Mesenchymal stem cell (in vitro differentiated cells and primary cell): ENCODE data around the gene BFSP2.

Experiments used
- DNase-seq: peaks from one replicate; pipeline ENCODE4 v3.0.0-alpha.2; 2013
- H2AFZ ChIP-seq: one replicate; pipeline ENCODE4 v1.6.1; 2013; ENCODE audit warnings: low read depth, mild to moderate bottlenecking, control low read depth, inconsistent platforms, low read length, moderate library complexity
- H2AK5ac ChIP-seq: 2 replicates; pipeline ENCODE4 v1.6.1; 2013; ENCODE audit warnings: low read length, moderate library complexity, mild to moderate bottlenecking, inconsistent platforms; ENCODE audit not compliant: severe bottlenecking
- H2BK120ac ChIP-seq: one replicate; pipeline ENCODE4 v1.6.1; 2013; ENCODE audit warnings: low read depth, mild to moderate bottlenecking, inconsistent platforms, low read length, moderate library complexity
- H2BK12ac ChIP-seq, 2 experiments: one replicate each; pipeline ENCODE4 v1.6.1; 2013; ENCODE audit warnings: inconsistent platforms in 2 of 2, low read length in 2 of 2, mild to moderate bottlenecking in 2 of 2, moderate library complexity in 2 of 2, control low read depth in 1 of 2
- H2BK15ac ChIP-seq: one replicate; pipeline ENCODE4 v1.6.1; 2013; ENCODE audit warnings: mild to moderate bottlenecking, low read depth, inconsistent platforms; ENCODE audit not compliant: poor library complexity, severe bottlenecking
- H2BK5ac ChIP-seq: 2 replicates; pipeline ENCODE4 v1.6.1; 2013; ENCODE audit warnings: low read depth, mild to moderate bottlenecking, low read length, control low read depth, inconsistent platforms; ENCODE audit not compliant: poor library complexity, severe bottlenecking
- H3K14ac ChIP-seq, 2 experiments: one replicate each; pipeline ENCODE4 v1.6.1; 2013; ENCODE audit warnings: inconsistent platforms in 2 of 2, low read length in 2 of 2, control low read depth in 1 of 2, mild to moderate bottlenecking in 1 of 2, moderate library complexity in 1 of 2
- H3K18ac ChIP-seq, 2 experiments: one replicate each; pipeline ENCODE4 v1.6.1; 2013; ENCODE audit warnings: inconsistent platforms in 2 of 2, low read length in 2 of 2, control low read depth in 1 of 2, low read depth in 1 of 2, mild to moderate bottlenecking in 1 of 2
- H3K23ac ChIP-seq, 2 experiments: one replicate each; pipeline ENCODE4 v1.6.1; 2013; ENCODE audit warnings: inconsistent platforms in 2 of 2, low read length in 2 of 2, mild to moderate bottlenecking in 2 of 2, moderate library complexity in 2 of 2, control low read depth in 1 of 2
- H3K27ac ChIP-seq: 2 replicates; pipeline ENCODE4 v1.5.1; 2013; ENCODE audit warnings: mild to moderate bottlenecking, moderate library complexity, low read length, control low read depth, inconsistent platforms; ENCODE audit not compliant: poor library complexity, severe bottlenecking
- H3K27me3 ChIP-seq, 2 experiments: 2 replicates each; pipeline versions ENCODE4 v1.6.1 to v1.7.0; 2013; ENCODE audit warnings: low read length in 2 of 2, mild to moderate bottlenecking in 2 of 2, moderate library complexity in 2 of 2, control low read depth in 1 of 2, inconsistent platforms in 1 of 2; ENCODE audit not compliant: control insufficient read depth in 1 of 2, insufficient read depth in 1 of 2
- H3K36me3 ChIP-seq, 2 experiments: 2 replicates each; pipeline versions ENCODE4 v1.6.1 to v1.7.0; 2013; ENCODE audit warnings: low read length in 2 of 2, control low read depth in 1 of 2, inconsistent platforms in 1 of 2, low read depth in 1 of 2, mild to moderate bottlenecking in 1 of 2; ENCODE audit not compliant: insufficient read depth in 2 of 2, control insufficient read depth in 1 of 2
- H3K4ac ChIP-seq, 2 experiments: one replicate each; pipeline ENCODE4 v1.6.1; 2013; ENCODE audit warnings: inconsistent platforms in 2 of 2, low read length in 2 of 2, mild to moderate bottlenecking in 2 of 2, moderate library complexity in 2 of 2, control low read depth in 1 of 2, low read depth in 1 of 2
- H3K4me1 ChIP-seq: 2 replicates; pipeline ENCODE4 v1.6.1; 2013; ENCODE audit warnings: low read depth, low read length, control low read depth; ENCODE audit not compliant: control insufficient read depth, insufficient read depth
- H3K4me2 ChIP-seq: 2 replicates; pipeline ENCODE4 v1.6.1; 2013; ENCODE audit warnings: low read length, mild to moderate bottlenecking, inconsistent platforms; ENCODE audit not compliant: poor library complexity, severe bottlenecking
- H3K4me3 ChIP-seq, 2 experiments: 2 replicates each; pipeline versions ENCODE4 v1.5.1 to v1.7.0; 2013; ENCODE audit warnings: low read length in 2 of 2, mild to moderate bottlenecking in 2 of 2, control low read depth in 1 of 2, low read depth in 1 of 2; ENCODE audit not compliant: insufficient read depth in 1 of 2
- H3K79me1 ChIP-seq: replicated peaks from 2 replicates; pipeline ENCODE4 v1.6.1; 2013; ENCODE audit warnings: mild to moderate bottlenecking, control low read depth, low read length, inconsistent platforms; ENCODE audit not compliant: poor library complexity, severe bottlenecking
- H3K9ac ChIP-seq: 2 replicates; pipeline ENCODE4 v1.7.0; 2013; ENCODE audit warnings: mild to moderate bottlenecking, low read length, moderate library complexity
- H3K9me3 ChIP-seq: 2 replicates; pipeline ENCODE4 v1.7.0; 2013; ENCODE audit warnings: mild to moderate bottlenecking, low read length; ENCODE audit not compliant: control insufficient read depth
- H4K8ac ChIP-seq: one replicate; pipeline ENCODE4 v1.6.1; 2013; ENCODE audit warnings: inconsistent platforms, mild to moderate bottlenecking, low read length, moderate library complexity
- H4K91ac ChIP-seq: one replicate; pipeline ENCODE4 v1.6.1; 2013; ENCODE audit warnings: mild to moderate bottlenecking, low read length, inconsistent platforms
- WGBS: methylation state at CpG from one replicate; pipeline ENCODE4 v1.1.7; 2013; ENCODE audit warnings: mixed read lengths; 5-methylcytosine and 5-hydroxymethylcytosine counted together

The BFSP2 gene

DNA sequence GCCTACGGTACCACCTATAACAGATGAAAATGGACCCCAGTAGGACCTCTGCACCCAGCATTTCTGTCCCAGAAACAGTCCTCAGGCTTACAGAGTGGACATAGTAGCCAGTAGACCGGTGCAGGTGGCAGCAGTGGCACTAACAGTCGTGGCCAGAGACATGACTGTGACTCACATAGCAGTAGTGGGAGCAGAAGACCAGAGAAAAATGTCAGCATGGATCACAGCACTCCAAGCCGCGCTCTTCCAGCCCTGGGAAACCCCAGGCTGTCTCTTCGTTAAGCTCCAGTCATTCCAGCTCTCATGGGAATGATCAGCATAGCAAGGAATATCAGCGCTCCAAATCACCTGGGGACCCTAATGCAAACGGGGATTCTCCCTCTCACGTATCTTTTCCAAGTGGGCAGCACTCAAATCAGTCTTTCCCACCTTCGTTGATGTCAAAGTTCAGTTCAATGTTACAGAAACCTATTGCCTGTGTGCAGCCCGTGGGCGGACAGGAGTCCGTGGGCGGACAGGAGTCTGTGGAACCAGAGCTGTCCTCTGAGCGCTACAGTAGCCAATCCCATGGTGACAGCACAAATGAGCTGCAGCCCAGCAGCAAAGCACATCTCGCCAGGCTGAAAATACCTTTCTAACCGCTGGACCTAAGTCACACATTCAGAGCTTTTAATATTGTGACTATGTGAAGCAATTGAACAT is 10.5 kb downstream of the BFSP2 start:
- DNase-seq = no peak
- Histone ChIP-seq H3K9ac (no peak overlapping the region), H2BK15ac (no peak overlapping the region), H3K27me3 (peaks cover 0 to 5% of the 10 kb centered on the region in 2 experiments), H3K4me2 (no peak overlapping the region), H3K14ac (no peak overlapping the region), H2BK120ac (no peak overlapping the region), H2BK12ac (no peak overlapping the region), H4K91ac (no peak overlapping the region), H3K23ac (no peak overlapping the region), H2BK5ac (no peak overlapping the region), H3K18ac (no peak overlapping the region), H3K4me1 (peaks cover 5% of the 10 kb centered on the region), H2AK5ac (no peak overlapping the region), H4K8ac (no peak overlapping the region), H3K79me1 (no peaks in the 10 kb centered on the region), H3K36me3 (no peaks in the 10 kb centered on the region), H2AFZ (no peak overlapping the region), H3K27ac (no peak overlapping the region), H3K4ac (no peak overlapping the region), H3K9me3 (no peaks in the 10 kb centered on the region), H3K4me3 (no peak overlapping the region)
- WGBS = 90% methylated on average over 16 of the region's 17 CpGs

DNA sequence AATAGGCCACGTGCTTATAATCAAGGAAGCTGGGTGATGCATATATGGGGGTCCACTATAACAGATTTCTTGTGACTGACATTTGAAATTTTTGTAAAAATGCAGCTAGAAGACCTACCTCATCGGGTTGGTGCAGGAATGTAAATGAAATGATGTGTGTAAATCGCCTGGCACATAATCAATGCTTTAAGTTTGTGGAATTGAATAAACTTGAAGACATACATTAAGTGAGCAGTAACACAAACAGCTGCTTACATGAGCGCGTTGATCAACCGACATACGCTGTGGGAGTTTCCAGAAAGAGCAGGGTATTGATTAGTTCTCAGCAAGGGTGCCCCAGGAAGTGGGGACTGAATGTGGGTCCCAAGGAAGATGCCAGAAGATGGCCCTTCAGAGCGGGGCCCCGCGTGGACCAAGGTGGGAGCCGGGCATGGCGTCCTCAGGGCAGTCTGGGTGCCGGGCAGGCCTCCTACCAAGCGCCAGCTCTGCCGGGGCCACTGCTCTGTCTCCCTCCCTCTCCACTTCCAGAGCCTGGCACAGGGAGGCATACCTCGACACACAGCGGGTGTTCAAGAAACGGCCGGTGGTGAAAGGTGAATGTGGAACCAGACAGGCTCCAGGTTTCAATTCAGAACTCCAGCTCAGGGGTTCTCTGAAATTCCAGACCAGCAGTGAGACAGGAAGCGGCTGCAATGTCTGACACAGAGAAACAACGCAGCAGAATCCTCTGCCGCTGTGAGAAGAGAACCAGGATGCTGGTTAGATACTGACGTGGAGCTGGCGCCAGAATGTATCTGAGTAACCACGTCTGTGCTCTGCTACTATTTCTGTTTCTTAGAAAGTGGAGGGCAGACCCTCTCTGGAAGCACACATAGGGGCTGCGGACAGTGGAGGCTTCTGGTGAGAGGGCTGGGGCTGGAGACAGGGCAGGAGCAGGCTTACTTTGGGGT is 12.6 kb downstream of the BFSP2 start:
- peak overlapping the region; percentile 72 for H3K9ac ChIP-seq
- peak overlapping the region; percentile 53 for H2AFZ ChIP-seq
- no peak overlapping the region for H4K91ac ChIP-seq
- H3K18ac ChIP-seq = peak overlapping the region in 1 of 2 experiments; percentile 66
- H3K9me3 ChIP-seq = no peaks in the 10 kb centered on the region
- no peak overlapping the region for H3K27ac ChIP-seq
- no peak overlapping the region for H3K23ac ChIP-seq
- no peaks in the 10 kb centered on the region for H3K79me1 ChIP-seq
- H2BK15ac ChIP-seq = no peak overlapping the region
- no peak overlapping the region for H2BK5ac ChIP-seq
- H2BK120ac ChIP-seq = no peak overlapping the region
- H3K14ac ChIP-seq = no peak overlapping the region
- H3K36me3 ChIP-seq = no peaks in the 10 kb centered on the region
- peak overlapping the region; percentile 16 for H3K4me2 ChIP-seq
- H2AK5ac ChIP-seq = peak overlapping the region; percentile 48
- H3K4me3 ChIP-seq = peak overlapping the region in 1 of 2 experiments; percentile 67
- H3K27me3 ChIP-seq = peaks cover 0 to 5% of the 10 kb centered on the region in 2 experiments
- WGBS = 77% methylated on average over 26 of the region's 26 CpGs
- H4K8ac ChIP-seq = peak overlapping the region; percentile 61
- peak overlapping the region in 1 of 2 experiments; percentile 93 for H2BK12ac ChIP-seq
- peak; percentile 49 for DNase-seq
- H3K4me1 ChIP-seq = peaks cover 5% of the 10 kb centered on the region
- peak overlapping the region; percentile 3 to 41 for H3K4ac ChIP-seq

DNA sequence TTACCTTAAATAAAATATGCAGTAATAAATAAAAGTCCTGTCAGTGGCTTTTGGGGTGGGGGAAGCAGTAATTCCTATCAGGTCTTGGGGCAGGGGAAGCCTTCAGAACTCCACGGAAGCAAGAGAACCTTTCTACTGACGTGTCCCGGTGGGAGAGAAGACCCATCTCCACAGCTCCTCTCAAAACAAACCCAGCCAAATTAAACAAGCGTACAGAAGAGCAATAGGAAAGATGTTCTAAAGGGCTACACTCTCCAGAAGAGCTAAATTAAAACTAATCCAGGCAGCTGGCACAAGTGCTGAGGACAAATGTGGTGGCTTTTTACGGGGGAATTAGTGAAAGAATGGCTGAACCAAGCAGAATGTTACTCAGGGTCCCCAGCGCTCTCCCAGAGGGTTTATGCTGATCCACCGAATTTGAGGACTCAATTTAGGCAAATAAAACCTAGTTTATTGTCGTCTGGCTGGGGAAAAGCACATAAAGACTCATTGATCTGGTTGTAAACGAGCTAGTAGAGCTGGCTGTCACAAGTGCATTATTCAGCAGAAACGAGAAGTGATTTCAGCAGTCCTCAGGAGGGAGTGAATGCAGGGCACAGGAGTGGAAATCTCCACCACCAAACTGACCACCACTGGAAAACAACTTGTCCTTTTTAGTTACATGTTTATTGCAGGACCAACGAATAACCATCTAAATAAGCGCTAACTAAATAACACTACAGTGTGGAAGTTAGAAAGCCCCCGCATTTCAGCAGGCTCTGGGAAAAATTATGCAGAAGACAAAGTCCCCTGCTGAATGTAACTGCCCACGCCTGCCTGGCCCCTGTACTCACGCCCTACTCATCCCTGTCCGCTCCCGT is 13.5 kb downstream of the BFSP2 start:
- peak overlapping the region; percentile 37 to 48 for H3K18ac ChIP-seq
- H3K9ac ChIP-seq = peak overlapping the region; percentile 72
- no peak overlapping the region for H3K27ac ChIP-seq
- peak; percentile 67 for DNase-seq
- H2BK15ac ChIP-seq = no peak overlapping the region
- WGBS = 39% methylated on average over 15 of the region's 17 CpGs
- H2AFZ ChIP-seq = peak overlapping the region; percentile 61
- H3K23ac ChIP-seq = no peak overlapping the region
- H3K4ac ChIP-seq = no peak overlapping the region
- H2BK12ac ChIP-seq = peak overlapping the region in 1 of 2 experiments; percentile 71
- H3K14ac ChIP-seq = no peak overlapping the region
- no peaks in the 10 kb centered on the region for H3K9me3 ChIP-seq
- H2BK120ac ChIP-seq = no peak overlapping the region
- no peak overlapping the region for H4K8ac ChIP-seq
- peaks cover 5% of the 10 kb centered on the region for H3K4me1 ChIP-seq
- H2AK5ac ChIP-seq = no peak overlapping the region
- H3K27me3 ChIP-seq = peaks cover 0 to 11% of the 10 kb centered on the region in 2 experiments
- H3K79me1 ChIP-seq = no peaks in the 10 kb centered on the region
- H3K4me2 ChIP-seq = no peak overlapping the region
- H2BK5ac ChIP-seq = no peak overlapping the region
- H3K4me3 ChIP-seq = peak overlapping the region in 1 of 2 experiments; percentile 67
- H4K91ac ChIP-seq = no peak overlapping the region
- H3K36me3 ChIP-seq = no peaks in the 10 kb centered on the region
